IPS DF 4.7 (cell line): ENCODE data around the gene MMAA.
"Not testable (repeated sequence)": the region's sequence is repeated elsewhere in the genome, so short reads cannot be mapped to it uniquely, and the experiment has no call there.

ENCODE experiments used
- DNase-seq: peaks from one replicate; pipeline ENCODE4 v3.0.0-alpha.2; 2013; ENCODE audit warnings: low spot score; ENCODE audit errors: extremely low read depth

MMAA gene

DNA sequence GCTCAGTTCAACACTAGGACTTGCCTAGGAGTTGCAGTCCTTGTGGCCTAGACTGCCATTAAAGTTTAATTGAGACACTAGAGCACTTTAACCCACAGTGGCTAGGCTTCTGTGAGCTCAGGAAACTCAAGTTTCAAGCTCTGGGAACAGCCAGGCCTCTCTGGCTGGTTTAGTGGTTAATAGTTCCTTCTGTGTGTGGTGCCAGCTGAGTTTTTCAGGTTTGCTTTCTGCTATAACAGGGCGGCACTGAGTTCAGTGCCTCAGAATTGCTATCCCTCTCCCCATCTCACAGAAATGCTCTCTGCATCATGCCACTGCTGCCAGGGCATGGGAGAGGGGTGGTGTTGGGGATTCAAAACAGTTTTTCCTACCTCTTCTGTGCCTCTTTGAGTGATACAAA, 15.9 kb downstream of the MMAA start:
- DNase-seq: no peak

DNA sequence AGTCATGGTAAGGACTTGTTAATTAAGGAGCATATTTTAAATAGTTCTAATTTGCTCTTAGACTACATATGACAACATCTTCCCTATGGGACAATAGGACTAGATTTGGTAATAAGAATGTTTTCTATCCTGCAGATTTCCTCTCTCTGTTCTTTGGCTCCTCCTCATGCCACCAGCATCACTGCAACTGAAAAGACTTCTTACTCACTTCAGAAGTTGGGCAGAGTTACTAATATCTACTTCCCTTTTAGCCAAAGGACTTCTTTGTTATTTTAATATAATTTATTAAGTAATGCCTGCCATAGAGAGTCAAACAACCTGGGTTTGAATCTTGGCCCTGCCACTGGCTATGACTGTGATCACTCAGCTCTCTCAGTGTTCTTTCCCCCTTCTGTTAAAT, 16.4 kb downstream of the MMAA start:
- DNase-seq: no peak

DNA sequence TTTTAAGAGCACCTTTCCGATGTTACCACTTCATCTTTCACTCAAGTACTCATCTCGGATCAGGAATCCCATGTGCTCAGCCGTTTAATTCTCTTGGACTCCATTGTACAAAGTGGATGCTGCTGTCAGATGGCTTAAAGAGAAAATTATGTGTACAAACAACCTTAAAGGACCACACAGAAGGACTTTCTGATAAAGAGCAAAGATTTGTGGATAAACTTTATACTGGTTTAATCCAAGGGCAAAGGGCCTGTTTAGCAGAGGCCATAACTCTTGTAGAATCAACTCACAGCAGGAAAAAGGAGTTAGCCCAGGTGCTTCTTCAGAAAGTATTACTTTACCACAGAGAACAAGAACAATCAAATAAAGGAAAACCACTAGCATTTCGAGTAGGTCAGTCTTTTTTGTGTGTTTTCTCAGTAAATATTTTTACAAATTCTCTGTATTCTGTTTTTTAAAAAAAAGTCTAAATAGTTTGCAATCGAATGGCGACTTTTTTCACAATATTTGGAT, 20.1 kb downstream of the MMAA start:
- DNase-seq: no peak

DNA sequence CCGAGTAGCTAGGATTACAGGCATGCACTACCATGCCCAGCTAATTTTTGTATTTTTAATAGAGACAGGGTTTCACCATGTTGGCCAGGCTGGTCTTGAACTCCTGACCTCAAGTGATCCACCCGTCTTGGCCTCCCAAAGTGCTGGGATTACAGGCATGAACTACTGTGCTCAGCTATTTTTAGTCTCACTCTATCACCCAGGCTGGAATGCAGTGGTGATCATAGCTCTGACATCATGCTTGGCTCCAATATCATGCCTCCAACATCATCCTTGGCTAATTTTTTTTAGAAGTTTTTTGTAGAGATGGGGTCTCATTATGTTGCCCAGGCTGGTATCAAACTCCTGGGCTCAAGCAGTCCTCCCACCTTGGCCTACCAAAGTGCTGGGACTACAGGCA, 21.1 kb downstream of the MMAA start:
- not testable (repeated sequence) for DNase-seq

DNA sequence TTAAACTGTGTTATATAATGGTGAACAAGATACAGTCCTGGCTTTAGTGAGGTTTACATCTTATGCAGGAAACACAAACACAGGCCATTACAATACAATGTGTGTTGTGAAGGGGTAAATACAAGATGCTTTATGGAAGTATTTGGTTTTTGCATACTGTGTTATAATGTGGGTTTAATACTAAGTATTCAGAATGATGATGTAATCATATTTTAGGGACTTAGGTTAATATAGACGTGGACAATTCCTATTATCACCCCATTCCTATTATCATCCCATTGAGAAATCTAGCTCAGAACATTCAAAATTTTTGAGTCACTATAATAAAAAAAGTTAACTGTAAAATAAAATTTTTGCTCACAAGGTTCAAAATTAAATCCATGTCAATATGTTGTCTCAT, 24.1 kb downstream of the MMAA start:
- DNase-seq: no peak

DNA sequence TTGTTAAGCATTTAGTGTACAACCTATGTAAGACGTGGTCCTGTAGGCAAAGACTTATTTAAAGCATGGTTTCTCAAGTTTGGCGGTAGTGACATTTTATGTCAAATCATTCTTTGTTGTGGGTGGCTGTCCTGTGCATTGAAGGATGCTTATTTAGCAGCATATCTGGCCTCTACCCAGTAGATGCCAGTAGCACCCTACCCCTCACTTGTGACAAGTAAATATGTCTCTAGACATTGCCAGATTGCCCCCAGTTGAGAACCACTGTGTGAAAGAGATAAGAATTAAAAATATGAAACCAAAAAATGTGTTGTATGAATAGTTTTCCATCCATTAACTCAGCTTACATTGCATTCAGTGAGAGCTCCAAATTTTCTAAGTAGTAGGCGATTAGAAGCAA, 25.5 kb downstream of the MMAA start:
- no peak for DNase-seq

DNA sequence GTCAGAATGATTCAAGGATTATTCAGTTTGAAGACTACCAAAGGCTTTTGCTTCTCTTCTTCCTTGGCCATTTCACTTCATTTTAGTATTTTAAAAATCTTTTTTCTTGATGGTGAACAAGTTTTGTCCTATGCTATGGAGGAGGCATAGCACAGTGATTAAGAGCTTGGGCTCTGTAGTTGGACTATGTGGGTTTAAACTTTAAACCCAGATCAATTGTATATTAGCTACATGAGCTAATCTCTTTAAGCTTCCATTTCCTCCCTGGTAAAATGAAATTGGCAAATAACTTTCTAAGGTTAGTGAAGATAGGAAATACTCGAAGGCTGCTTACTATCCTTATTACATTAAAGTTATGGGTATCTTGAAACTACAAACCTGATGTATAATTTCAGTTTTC, 37.0 kb downstream of the MMAA start:
- no peak for DNase-seq

DNA sequence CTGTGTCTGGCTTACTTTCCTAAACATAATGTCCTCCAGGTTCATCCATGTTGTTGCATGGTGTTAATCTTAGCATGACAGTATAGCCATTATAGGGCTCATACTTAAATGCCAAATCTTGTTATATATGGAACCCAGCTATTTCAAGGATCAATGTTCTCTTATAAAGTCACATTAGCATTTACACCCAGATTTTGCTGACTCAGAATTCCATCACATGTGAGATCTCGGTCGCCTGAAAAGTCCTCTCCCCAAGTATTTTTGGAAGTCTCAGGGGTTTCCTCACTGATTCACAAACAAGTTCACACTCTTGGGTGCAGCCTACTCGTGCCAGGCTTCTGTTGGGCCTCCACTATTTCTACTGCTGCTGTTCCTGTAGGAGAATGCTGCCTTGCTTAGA, 40.9 kb downstream of the MMAA start:
- DNase-seq: no peak

DNA sequence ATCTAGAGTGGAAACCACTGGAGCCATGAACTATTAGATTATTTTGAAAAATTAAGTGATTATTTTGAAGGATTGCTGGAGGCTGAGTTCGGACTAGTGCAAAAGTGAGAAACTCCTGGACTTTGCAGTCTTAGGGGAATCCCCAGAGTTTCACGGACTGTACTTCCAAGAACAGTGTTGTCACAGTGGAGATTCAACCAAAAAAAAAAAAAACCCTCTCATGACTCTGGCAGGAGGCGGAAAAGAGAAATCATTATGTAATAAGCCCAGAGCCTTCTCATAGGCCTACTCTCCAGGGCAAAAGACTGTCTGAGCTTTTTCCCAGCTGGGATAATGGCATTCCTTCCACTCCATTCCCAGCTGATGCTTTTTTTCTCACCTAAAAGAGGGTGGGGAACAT, 44.0 kb downstream of the MMAA start:
- no peak for DNase-seq

DNA sequence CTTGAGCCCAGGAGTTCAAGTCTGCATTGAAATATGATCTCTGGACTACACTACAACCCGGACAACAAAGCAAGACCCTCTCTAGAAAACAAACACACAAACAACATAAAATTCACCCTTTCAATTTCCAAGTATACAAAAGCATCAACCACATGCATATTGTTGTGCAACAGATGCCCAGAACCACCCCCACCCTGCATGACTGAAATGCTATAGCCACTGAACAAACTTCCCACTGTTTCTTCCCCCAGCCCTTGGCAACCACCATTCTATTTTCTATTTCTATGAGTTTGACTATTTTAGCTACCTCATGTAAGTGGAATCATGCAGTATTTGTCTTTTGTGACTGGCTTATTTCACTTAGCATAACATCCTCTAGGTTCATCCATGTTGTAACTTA, 46.6 kb downstream of the MMAA start:
- DNase-seq: no peak

DNA sequence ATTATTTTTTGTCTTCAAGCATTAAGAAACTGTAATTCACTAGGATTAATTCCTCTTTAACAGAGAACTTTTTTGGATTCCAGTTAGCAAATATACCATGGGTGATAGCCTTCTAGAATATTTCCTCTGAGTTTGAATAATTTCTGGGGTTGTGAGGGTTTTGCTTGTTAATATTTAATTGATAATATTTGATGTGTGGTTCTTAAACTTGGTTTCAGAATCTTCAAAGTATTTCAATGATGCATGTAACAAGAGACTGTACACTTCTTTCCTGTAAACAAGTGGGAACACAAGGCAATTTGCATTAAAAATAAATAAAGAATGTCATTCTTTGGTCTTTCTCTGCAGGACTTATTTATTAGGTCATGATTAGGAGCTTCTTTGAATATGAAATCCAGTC, 51.2 kb downstream of the MMAA start:
- DNase-seq: no peak

DNA sequence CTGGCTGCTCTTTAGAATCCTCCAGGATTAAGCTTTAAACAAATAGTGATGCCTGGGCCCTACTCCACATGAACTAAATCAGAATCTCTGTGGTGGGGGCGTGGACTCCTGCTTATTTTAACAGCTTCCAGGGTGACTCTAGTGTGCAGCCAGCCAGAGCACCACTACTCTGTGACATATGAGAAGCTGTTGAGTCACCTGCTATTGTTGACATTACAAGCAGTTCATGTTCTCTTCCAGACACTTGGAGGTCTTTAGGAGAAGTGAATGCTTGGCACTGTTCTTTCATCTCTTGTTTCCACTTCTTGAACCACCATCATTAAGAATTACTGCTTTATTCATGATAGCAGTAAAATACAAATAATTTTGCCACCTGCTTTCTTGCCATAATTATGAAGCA, 60.3 kb downstream of the MMAA start:
- DNase-seq: no peak

DNA sequence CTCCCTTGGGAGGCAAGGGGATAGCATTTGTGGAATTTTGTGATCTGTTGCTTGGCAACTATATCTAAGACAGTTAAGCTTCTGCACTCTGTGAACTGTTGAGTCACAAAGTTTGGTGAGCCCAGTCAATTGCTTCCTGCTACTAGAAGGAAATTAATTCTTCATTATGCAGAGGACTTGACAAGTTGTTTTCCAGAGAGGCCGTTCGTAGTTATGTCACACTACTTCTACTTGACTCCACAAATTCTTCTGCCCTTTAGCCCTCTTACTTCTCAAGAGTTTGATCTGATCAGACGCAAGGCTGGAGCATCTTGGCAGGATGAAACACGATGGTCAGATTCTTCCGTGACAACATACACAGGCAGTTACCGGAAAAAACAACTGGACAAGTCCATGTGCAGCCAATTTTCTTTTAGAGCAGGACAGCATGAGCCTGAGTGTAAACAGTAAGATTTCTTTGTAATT, 60.8 kb downstream of the MMAA start, which contains the start of gene C4orf51:
Gene C4orf51 (plus strand): TSS at position 156 of the 465 bp plus-strand sequence. CDS start 58 bp downstream, at position 214.
- DNase-seq: no peak

DNA sequence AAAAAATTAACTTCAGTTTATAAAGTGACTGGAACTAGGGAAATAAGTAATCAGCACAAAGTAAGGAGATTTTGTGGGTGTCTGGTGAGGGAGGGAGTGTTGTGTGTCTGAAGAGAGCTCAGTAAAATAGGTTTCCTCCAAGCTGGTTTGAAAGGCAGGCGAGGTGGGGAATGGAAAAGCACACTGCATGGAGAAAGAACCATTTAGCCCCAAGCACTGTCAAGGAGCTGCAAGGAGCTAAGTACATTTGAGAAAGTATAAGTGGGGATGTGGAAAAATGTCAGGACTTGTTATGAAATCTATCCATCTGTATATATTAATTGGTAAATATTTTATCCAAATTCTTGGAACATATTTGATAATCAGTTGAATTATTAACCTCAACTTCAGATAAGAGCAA, 61.7 kb downstream of the MMAA start:
- no peak for DNase-seq

DNA sequence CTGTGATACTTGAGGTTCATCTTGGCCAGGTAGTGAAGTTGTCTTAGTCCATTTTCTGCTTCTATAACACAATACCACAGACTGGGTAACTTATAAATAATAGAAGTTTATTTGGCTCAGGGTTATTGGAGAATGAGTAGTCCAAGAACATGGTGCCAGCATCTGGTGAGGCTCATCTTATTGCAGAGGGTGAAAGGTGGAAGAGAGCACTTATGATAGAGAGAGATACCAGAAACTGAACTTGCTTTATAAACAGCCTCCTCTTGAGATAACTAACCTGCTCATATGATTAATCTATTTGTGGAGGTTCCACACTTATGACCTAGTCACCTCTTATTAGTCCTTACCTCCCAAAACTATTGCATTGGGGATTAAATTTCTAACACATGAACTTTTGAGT, 62.3 kb downstream of the MMAA start:
- DNase-seq: no peak

DNA sequence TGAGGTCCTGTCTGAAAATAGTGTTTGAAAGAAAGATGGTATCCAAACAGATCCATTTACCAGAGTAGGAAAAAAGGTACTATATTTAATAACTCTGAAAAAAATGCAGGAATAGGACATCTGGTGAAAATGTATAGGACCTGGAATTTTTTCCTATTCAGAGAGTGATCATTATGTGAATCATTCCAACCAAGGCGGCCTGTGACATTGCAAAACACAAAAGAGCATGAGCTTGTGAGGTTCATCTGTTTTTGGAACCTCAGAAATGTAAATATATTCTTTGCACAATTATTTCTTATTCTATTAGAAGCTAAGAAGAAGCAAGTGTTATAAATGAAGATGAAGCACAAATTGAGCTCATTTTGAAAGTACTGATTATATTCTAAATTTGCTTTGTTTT, 62.8 kb downstream of the MMAA start:
- DNase-seq: no peak

DNA sequence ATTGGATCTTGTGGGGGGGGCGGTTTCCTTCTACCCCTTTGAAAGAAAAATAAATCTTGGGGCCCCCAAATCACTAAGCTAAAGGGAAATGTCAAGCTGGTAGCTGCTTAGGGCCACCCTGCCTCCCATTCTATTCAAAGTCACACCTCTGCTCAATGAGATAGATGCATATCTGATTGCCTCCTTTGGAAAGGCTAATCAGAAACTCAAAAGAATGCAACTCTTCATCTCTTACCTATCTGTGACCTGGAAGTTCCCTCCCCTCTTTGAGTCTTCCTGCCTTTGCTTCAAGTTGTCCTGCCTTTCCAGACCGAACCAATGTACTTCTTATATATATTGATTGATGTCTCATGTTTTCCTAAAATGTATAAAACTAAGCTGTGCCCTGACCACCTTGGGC, 67.8 kb downstream of the MMAA start:
- no peak for DNase-seq

DNA sequence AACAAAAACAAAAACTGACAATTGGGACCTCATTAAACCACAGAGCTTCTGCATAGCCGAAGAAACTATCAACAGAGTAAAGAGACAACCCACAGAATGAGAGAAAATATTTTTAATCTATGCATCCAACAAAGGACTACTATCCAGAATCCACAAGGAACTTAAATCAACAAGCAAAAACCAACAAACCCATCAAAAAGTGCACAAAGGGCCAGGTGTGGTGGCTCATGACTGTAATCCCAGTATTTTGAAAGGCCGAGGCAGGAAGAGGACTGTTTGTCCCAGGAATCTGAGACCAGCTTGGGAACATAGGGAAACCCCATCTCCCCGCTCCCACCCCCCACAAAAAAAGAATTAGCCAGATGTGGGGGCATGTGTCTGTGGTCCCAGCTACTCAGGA, 71.4 kb downstream of the MMAA start:
- no peak for DNase-seq

DNA sequence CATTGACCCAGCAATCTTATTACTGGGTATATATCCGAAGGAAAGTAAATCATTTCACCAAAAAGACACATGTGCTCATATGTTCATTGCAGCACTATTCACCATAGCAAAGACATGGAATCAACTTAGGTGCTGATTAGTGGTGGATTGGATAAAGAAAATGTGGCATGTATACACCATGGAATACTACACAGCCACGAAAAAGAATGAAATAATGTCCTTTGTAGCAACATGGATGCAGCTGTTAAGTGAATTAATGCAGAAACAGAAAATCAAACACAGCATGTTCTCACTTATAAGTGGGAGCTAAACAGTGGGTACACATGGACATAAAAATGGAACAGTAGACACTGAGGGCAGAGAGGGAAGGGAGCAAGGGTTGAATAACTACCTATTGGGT, 72.2 kb downstream of the MMAA start:
- not testable (repeated sequence) for DNase-seq

DNA sequence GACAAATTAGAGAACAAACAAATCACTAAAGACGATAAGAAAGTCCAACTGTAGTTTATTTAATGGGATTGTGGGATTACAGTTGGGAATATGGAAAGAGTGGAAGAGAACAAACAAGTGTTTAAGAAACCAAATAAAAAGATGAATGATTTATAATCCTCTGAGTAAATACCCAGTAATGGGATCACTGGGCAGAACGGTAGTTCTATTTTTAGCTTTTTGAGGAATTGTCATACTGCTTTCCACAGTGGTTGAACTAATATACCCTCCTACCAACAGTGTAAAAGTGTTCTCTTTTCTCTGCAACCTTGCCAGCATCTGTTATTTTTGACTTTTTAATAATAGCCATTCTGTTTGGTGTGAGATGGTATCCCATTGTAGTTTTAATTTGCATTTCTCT, 75.7 kb downstream of the MMAA start:
- DNase-seq: no peak

DNA sequence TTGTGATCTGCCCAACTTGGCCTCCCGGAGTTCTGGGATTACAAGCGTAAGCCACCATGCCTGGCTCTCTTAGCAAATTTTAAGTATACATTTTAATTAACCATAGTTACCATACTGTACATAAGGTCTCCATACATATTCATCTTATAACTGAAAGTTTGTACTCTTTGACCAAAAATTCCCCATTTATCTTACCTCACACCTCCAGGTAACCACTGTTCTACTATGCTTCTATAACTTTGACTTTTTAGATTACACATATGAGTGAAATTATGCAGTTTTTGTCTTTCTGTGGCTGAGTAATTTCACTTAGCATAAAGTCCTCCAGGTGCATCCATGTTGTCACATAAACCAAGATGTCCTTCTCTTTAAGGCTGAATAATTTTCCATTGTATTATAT, 78.1 kb downstream of the MMAA start:
- no peak for DNase-seq

DNA sequence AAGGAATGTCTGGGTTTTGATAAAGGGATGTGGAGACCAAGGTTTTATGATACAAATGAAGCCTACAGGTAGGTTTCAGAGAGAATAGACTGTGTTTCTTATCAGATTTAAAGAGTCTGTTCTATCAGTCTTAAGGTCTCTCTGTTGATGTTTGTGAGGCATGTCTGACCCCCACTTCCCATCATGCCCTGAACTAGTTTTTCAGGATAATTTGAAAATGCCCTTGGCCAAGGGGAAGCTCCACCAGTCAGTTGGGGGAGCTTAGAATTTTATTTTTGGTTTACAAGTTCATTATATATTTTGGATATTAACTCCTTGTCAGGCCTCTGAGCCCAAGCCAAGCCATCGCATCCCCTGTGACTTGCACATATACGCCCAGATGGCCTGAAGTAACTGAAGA, 79.3 kb downstream of the MMAA start:
- DNase-seq: no peak

DNA sequence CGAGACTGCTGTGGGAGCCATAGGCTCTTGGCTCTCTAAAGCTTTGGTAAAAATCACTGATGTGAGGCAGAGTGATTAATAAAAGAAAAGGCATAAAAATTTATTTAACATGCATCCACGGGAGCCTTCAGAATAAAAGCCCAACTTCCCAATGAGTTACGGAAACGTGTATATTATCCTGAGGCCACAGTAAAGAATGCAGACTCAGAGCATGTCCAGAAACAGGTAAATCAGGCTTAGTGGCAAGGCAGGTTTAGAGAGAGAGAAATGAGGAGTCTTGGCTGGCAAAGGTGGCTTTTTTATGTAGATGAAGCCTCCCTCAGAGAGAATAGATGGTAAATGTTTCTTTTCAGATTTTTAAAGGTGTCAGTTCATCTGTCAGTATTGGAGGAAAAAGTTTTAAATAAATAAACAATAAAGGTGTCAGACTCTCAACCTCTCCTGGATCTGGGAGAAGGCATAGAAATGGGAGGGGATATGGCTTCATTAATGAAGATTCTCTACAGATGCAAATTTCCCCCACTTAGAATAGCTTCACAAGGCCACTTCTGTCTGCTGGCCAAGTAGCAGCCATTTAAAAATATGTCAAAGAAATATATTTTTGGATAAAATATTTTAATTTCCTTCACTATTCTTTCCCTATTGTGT, 84.8 kb downstream of the MMAA start:
- peak; percentile 58 for DNase-seq

DNA sequence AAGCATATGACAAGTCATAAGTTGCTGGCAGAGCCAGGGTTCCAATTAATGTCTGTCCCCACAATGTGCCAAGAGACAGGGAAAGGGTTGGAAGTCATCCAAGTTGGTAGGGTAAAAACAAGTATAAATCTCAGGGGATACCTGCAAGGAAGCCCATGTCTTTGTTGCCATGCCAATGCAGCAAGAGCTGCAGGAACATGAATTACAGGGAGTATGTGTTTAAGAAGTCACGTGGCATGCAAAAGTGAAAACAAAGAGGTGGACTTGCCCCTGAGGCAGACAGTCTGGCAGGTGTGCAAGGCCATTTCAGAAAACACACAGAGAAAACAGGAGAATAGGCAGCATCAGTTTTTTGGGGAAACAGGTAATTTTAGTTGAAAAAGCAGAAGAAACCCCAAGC, 90.2 kb downstream of the MMAA start:
- DNase-seq: no peak
